HG02759 (cell line): ENCODE data around the gene SRSF1.
"Not testable (repeated sequence)": the region's sequence is repeated elsewhere in the genome, so short reads cannot be mapped to it uniquely, and the experiment has no call there.

Experiments
- ATAC-seq: cut with Tn5 transposase; IDR thresholded peaks from one replicate; pipeline ENCODE4 v1.9.1; 2021; ENCODE audit warnings: mild to moderate bottlenecking, moderate library complexity; ENCODE audit not compliant: unreplicated experiment

SRSF1 gene

DNA sequence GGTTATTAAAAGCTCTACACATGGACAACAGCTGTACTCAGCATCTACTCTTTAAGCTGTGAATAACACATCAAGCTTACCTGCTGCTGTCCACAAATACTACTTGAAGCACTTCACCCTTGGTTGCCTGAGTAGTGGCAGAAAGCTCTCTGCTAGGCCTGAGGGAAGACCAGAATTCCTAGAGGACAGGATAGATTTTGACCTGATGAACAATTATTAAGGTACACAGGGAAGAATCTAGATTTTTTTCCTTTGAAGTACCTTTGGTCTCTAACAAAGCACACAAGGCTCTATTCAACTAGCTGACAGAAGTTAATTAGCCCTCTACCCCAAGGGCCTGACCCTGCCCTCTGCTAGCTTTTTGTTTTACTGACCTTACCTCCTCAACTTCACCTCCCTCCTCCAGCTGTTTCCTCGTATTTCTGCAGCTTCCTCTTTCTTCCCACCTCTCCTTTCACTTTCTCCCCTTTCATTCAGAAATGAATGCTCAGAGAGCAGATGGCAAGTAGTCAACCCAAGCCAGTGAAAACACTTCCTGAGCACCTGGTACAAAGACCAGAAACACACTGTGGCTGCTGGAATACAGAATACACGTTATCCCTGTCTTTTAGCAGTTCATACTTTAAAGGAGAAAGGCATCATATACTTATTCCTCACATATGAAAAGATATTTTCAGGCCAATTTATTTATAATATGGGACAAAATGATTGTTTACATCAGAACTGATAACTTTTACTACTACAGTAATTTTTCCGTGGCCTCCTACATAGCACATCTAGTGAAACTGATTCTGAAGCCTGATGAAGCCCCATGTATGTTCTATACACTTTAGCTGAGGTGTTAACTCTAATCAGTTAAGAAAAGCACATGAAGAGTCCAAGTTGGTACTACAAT, 13.3 kb downstream of the SRSF1 start:
- ATAC-seq, result no peak

DNA sequence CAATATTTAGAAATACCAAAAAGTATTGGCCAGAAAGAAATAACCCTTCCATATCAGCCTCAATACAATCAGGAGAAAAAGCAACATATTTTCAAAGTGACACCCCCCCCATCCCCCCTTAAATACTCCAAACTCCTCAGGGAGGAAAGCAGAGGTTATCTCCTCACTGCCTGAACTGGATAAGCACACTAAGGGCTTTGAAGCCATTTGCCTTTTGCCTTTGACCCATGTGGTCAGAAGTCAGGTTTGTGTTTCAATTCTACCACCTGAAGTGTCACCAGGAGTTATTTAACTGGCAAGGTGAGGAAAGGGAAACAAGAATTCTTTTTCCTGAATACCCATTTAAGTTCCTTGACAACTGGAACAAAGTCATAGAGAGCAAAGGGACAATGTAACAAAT, 15.5 kb downstream of the SRSF1 start:
- no peak for ATAC-seq

- ATAC-seq, result no peak
Measured at GRCh38 chr17:57990037-57990436, 17.0 kb downstream of the SRSF1 start.

DNA sequence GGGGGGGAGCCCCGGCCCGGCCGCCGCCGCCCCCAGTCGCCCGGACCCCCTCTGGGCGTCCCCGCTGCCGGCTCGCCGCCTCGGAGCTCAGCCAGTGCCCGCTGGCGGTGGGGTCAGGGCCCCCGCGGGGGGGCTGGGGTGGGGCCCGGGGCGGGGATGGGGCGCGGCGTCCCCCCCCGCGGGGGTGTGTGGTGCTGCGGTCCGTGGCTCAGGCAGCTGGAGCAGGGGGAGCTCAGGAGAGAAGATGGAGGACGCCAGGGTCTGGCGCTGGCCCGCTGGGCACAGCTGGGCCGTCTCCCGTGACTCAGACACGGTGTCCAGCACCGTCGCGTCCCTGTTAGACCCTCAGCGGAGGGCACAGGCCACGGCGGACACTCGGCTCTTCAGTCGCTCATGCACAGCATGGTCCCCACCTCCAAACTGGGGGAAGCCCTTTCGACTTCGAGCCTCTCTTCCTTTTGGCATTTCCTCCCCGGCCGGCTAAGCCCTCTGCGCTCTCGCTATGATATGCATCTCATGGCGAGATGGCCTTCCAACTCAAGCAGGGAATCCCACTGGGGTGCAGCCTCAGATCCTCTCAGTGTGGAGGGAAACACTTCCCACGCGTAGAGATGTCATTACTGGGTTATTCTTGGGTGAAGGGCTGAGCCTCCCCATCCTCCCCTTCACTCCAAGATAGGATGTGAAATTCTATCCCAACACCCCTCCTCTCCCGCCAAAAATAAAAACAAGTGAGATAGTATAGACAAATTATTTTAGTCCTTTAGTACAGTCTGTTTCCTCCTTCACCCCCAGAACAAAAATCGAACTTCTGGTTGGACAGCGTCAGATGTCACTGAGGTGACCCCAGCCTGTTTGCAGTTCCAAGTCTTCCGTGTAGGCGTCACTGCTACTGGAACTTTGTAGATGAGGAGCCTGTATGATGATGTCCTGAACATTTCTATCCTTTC, 18.5 kb downstream of the SRSF1 start:
- peak; percentile 79 for ATAC-seq

GRCh38 chr17:57987581-57988300, 19.3 kb downstream of the SRSF1 start, which contains the start of gene VEZF1:
VEZF1 (minus strand) TSS chr17:57988254; CDS start chr17:57988111, 143 bp downstream.
- peak; percentile 75 for ATAC-seq

DNA sequence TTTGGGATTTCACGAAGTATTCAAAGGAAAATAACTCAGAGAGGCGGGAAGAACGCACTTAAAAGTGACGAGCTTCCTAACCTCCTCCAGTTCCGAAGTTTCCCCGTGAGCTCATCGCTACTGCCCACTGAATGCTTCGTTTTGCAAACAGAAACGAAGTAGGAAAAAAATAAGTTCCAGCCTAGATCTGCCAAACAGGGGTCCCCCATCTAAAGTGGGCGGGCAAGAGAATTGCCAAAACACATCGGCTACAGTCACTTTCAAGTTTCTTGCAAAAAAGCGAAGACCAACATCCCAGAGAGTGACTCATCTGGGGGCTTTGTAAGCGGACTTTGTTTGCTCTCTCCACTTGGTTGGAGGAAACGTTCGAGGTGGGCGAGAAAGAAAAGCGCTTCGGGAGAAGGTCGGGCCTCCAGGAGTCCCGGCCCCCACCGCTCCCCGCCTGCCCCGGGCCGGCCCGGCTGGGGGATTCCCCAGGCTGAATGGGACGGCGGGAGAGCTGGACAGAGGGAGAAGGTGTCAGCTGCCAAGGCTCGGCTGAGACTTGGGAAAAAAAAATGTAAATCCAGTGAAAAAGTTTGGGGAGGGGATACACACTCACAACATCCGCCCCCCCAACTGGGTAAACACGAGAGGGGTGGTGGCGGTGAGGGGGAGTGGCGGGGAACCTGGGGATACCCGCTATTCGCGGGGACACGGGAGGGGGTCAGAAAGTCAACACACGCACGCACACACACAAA, 20.0 kb downstream of the SRSF1 start:
- peak; percentile 22 for ATAC-seq

DNA sequence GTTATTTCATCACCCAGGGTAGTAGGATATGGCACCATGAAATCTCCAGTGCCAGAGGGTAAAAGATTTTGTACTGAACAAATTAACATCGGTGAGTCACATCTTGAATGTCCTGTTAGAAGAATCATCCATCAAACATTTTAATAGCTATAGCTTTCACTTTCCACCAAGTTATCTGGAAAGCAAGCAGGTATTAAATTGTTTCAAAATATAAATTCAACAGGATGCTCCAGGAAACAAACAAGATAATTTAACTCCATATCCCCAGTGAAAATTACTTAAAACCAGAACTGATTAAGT, 21.4 kb downstream of the SRSF1 start:
- ATAC-seq, result no peak

GRCh38 chr17:57984936-57985674, 21.9 kb downstream of the SRSF1 start:
- no peak for ATAC-seq

- ATAC-seq, result no peak
Measured at GRCh38 chr17:57984261-57984890, 22.7 kb downstream of the SRSF1 start.

GRCh38 chr17:57983446-57983845, 23.6 kb downstream of the SRSF1 start:
- no peak for ATAC-seq

- ATAC-seq, result no peak
Measured at GRCh38 chr17:57982452-57983170, 24.4 kb downstream of the SRSF1 start.

- ATAC-seq, result no peak
Measured at GRCh38 chr17:57980522-57980921, 26.5 kb downstream of the SRSF1 start.

DNA sequence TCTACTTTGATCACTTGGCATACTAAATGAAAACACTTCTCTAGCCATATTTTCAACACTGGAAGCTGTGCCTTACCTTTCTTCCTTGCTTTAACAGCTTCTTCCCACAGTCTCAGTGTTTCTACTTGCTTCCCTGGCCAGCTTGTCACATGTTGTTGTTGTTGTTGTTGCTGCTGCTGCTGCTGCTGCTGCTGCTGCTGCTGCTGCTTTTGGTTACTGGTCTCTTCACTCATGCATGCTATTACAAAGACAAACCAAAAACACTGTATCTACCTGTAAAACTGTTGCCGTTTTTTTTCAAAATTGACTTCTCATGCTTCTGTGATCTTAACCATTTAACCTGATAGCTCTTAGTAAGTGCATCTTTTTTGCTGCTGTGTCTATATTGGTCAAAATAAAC, 28.0 kb downstream of the SRSF1 start:
- no peak for ATAC-seq

GRCh38 chr17:57976594-57976993, 30.5 kb downstream of the SRSF1 start:
- no peak for ATAC-seq

DNA sequence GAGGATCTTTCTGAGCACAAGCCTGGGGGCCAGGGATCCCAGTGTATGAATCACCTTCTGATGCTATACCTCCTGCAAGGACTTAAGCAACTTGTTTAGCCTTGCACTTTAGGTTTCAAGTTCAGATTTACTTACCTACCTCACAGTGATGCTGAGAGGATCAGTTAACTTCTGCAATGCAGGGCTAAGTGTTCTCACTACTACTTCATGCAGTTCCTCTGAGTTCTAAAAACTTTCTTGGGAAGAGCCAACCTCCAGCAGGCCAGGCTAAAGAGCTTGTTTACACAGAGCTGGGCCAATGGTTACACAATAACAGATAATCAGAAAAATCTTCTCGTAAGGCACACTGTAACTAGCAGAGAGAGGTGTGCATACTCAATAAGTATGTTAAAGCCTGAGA, 32.0 kb downstream of the SRSF1 start:
- ATAC-seq, result no peak

- ATAC-seq, result not testable (repeated sequence)
Measured at GRCh38 chr17:57974053-57974824, 32.8 kb downstream of the SRSF1 start.

DNA sequence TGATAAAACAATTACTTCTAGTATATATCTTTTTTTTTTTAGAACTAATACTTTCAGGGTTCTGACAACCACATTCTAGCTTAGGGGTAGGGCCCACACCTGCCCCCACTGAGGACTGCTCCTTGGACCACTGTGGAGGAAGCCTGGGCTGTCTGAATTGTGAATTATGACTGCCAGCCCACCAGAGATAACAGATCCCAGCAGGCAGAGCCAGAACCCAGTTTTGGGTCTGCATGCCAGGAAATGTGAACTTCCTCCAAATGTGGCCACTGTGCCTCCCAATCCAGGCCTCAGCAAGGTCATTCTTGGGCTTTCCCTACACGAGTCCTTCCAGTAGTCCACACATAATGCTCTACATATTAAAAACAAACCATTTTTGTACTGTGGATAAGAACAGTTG, 34.9 kb downstream of the SRSF1 start:
- ATAC-seq, result no peak

GRCh38 chr17:57971572-57971971, 35.5 kb downstream of the SRSF1 start:
- no peak for ATAC-seq
